ENCODE measurements around the gene THG1L.
A peak's percentile ranks its signal among the peaks of the same experiment; 100 is the strongest.

The THG1L gene

DNA sequence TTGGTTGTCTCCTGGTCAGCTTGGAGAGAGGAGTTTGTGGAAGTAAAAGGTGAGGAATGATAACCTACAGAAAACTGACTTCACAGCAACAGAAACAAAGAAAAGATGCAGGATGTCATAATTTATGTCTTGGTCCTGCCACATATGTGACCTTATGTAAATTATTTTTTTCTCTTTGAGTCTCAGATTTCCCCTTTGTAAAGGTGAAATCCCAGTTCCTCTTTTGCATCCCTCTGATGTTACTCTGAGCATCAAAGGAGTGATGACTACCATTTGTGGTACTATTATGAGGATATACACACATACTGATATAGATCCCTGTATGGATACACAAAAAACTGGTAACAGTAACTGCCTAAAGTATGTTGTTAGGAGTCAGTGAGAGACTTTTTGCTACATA lies 1.4 kb upstream of the THG1L start:
- DNase-seq, result no peak

- no peak for DNase-seq
These were observed 334 bp upstream of the THG1L start for GRCh38 chr5:157730900-157731271.

DNA sequence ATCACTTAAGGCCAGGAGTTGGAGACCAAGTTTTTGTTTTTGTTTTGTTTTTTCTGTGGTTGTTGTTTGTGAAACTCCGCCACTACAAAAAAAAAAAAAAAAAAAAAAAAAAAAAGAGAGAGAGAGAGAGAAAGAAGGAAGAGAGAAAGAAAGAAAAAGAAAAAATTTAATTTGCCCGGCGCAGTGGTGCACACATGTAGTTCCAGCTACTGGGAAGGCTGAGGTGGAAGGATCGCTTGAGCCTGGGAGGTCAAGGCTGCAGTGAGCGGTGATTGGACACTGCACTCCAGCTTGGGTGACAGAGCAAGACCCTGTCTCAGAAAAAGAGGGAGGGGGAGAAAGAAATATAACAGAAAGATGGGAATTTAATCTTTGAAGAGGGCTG lies 902 bp downstream of the THG1L start:
- DNase-seq, result no peak

GRCh38 chr5:157732596-157733262 lies 1.5 kb downstream of the THG1L start:
- no peak for DNase-seq

GRCh38 chr5:157734436-157734835 lies 3.2 kb downstream of the THG1L start:
- no peak for DNase-seq

GRCh38 chr5:157735991-157736390 lies 4.8 kb downstream of the THG1L start:
- DNase-seq, result no peak

DNA sequence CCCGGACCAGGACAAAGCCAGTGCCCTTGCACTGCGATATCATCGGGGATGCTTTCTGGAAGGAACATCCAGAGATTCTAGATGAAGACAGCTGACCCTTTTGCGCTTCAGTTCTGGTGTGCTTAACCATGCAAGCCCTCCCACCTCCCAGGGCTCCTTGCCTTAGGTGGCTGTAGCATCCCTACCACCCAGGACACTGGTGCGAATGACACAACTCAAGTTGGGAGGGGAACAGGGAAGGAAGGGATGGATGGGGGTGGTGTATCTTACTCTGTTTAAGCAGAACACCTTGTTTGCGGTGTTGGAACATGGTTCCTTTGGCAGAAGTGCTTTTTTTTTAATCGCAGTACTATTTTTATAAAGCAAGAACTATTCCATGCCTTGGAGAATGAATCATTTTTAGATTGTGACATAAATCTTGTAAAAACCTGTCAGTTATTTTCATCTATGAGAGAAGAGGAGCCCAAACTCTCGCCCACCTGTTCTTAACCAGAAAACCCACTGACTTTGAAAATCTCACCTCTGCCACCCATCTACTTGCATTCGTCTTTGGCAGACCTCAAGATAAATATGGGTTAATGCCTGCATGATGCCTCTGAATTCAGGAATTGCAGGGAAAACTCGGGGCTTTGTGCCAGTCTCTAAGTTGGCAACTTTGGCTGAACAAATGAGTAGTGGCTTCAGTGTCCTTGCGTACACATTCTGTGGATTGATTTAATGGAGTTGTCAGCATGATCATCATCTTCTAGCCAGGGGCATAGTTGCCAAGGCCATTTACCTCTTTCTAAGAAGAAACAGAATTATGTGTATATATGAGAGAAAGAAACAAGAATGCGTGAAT lies 8.4 kb downstream of the THG1L start:
- no peak for DNase-seq

- peak; percentile 7 for DNase-seq
These were observed 9.0 kb downstream of the THG1L start for GRCh38 chr5:157740229-157740610.

DNA sequence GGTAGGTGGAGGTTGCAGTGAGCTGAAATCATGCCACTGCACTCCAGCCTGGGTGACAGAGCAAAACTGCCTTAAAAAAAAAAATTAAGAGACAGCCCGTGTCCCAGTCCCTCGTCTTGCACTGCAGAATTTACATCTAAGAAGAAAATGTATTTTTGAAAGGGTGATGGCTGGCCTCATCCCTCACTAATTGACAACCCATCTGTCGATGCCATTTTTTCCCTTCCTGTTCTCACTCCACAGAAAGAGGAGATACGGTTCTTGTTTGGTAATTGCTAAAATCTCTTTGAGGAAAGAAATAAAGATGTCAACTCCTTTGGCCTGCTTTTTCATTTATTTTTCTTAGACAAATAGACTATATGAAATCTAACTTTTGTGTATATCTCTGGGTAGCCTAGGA lies 9.9 kb downstream of the THG1L start:
- peak; percentile 14 for DNase-seq

DNA sequence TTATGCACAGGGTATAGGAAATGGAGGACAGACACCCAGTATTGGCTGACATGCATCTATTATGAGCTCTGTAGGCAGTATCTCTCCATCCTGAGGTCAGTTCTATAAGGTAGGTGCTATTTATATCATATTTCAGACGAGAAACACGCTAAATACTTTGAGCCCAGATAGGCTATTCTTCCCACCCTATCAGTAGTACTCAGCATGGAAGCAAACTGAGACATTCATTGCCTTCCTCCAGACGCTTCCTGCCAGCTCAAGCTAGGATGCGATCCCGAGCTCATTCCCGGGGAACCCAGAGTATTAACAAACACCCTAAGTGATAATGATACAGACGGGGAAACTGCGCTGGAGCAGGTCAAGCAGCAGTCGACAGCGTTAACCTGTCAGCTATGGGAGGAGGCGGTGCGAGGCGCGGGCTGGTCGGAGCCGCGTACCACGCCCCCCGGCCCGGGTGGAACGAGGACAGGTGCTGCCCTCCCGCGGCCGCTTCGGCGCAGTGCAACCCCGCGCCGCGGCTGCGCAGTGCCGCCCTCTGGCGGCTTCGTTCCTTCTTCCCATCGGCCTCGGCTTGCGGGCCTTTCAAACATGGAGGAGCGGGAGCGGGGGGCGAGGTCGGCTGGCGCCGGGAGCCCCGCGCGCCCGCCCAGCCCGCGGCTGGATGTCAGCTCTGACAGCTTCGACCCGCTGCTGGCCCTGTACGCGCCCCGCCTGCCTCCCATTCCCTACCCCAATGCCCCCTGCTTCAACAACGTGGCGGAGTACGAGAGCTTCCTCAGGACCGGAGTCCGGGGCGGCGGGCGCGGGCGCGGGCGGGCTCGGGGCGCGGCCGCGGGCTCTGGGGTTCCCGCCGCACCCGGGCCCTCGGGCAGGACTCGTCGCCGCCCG lies 12.2 kb downstream of the THG1L start, which contains the start of gene LSM11:
TSS of gene LSM11 (plus strand) at position 550 of the 888 bp plus-strand sequence. CDS start at position 589, 39 bp downstream.
- DNase-seq, result peak; percentile 61

DNA sequence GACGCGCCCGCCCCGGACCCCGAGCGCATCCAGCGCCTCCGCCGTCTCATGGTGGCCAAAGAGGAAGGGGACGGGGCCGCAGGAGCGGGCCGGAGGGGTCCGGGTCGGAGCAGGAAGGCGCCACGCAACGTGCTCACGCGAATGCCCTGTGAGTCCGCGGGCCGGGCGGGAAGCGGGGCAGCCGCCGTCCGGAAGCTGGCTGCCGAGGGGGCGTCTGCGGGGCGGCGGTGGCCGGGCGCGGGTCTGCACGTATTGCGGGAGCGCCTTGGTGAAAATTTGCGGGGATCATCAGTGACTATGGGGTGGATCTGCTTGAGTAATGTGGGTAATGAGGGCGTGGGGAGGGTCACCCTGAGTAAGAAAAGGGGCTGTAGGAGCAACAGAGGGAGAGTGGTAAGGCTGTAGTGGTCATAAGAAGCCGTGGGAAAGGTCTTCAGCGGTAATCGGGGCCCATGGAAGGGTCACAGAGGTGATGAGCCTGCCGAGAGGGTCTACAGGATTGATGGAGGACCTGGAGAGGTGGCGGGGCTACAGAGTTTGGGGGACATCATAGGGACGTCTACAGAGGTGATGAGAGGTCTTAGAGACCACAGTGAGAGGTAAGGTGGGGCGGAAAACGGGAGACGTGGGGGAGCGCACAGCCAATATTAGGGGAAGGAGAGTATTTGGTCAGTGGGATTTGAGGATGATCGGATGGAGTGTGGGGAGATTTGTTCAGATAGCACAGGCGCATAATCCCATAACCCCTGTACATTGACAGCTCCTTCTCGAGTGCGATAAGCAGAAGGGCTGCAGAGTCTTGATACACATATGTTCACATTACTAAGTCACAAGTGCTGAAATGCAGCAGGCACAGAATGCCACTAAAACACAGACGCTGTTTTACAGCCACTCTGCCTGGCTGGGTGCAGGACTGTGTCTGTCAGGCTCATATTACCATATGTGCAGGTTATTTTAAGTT lies 13.1 kb downstream of the THG1L start:
- DNase-seq, result peak; percentile 57

DNA sequence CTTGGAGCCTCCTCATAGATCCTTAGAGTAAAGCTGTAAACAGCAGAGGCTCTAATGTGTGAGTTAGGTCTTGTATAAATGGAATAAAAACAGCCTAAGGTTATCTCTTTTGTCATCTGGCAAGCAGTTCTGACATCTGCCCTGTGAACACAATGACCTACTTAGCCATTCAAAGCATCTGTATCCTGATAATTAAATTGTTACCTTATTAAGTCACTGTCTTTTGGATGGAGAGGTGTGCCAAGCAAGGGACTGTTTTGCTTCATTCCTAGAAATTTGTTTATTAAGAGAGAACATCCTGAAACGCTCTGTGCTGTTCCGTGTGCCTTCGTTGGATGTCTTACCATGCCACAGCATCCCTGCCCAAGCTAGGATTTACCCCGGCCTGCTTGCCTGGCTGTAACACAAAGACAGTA lies 13.8 kb downstream of the THG1L start:
- peak; percentile 57 for DNase-seq

DNA sequence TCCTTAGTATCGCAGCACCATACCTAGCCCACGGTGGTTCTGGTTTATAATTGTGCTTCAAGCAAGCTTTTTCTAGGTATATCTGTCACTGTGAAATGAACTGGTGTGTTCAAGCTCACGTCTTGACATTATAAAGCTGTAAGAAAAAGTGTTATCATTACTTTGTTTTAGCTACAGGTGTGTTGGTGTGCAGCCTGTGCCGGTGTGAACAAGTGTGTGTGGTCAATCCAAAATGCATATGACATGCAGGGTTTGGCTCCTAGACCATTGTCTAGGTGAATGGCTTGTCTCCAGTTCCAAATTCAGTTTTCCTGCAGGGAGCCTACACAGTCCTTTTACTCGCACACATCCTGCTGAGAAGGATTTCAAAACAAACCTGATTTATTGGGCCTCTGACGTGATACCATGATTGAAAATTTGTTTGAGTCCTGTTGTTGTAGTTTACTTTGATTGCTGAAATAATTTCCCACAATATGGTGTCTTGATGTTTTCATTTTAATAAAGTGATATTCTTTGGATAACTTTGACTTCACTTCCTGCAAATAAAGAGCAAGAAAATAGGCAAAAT lies 16.0 kb downstream of the THG1L start:
- no peak for DNase-seq

DNA sequence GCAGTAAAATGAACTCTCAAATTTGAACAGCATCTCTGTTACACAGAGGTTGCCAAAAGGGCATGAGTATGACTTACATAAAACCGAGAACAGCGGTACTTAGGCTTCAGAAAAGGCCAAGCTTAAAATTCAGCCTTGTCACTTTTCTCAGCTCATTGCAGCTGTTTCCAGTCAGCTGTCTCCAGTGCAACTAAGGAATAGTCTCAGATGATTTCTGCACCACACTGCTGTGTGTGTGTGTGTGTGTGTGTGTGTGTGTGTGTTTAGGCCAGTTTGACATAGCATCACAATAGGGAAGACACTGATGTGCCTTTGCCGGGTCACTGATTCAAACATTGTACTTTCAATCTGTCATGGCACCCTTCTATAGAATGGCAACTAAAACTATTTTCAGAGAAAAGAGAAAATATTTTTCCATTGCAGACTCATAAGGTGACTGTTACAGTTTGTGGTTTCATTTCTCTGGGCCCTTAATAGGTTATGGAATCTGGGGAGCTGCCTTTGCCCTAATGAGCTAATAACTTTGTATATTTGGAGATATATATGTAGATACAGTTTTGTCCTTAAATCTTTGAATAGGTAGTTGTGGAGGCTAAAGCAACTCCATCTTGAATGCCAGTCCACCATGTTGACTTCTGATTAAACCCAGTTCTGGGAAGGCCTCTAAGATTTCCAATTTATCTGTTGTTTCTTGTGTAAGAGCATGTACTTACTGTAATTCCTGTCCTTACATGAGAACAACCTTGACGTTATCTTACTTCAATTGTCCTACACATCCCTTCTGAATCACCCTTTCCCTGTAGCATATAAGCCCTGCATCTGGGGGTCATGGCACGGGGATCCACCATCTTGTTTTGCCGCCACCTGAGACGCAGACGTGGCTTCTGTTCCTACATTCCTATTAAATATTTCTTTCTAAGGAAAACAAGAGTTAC lies 16.8 kb downstream of the THG1L start:
- DNase-seq, result no peak

- no peak for DNase-seq
These were observed 17.7 kb downstream of the THG1L start for GRCh38 chr5:157748760-157749461.

DNA sequence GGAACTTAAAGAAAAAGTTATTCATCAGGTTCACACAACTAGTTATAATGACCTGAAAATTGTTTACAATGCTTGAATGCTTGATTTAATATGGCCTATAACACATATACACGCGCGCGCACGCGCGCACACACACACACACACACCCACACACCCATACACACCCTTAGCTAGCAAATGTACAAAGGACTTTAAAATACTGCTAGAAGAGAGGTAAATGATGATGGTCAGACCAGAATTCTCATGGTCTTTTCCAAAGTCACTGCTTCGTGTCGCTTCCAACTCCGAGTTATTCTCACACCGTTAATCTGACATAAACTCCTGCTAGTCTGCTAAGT lies 18.2 kb downstream of the THG1L start:
- no peak for DNase-seq

DNA sequence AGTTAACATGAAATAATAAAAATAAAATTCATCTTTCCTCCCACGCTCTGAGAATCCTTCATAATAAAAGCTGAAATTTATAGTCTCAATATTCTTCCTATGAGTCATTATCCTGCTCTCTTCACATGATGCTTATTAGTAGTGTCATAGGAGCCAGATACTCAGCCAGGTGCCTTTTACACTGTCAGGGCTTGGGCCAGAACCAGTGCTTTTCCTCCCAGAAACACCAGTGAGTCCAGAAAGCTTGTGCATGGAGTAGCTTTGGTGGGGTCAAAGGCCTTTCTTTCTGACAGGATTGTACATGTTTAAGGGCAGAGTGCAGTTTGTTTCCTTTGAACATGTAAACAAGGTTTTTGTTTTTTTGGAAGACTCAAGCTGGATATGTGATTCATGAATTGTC lies 19.1 kb downstream of the THG1L start:
- no peak for DNase-seq

DNA sequence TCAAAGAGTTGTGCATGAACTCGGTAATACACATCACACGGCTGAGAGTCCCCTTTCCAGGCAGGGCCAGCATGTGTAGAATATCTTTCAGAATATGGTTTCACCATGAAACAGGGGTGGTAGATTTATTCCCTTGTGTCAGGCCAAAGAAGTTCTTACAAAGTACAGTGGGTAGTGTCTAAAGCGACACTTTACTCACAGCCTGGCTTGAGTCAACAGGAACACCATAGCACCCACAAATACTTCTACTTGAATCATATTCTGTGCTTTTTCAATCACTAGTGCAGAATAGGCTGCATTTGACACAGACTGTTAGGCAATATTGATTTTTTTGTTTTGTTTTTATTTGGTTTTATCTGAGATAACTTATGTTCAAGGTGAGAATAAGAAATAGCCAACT lies 24.9 kb downstream of the THG1L start:
- DNase-seq, result no peak

GRCh38 chr5:157758706-157759105 lies 27.5 kb downstream of the THG1L start:
- DNase-seq, result no peak

Data from NCI-H2171 treated with DMSO at 0.1 percent for 48 hours (cell line).